Calu3 (cell line): ENCODE data around the gene TOPAZ1. TPM values are rescaled to one million over a fixed set of nuclear protein-coding genes. Genes with fewer than 3 reads are reported as not detected.

Experiments
- BruUV-seq: library from RNA; stranded (reverse); fragments of 400-500 nt; replicated peaks from 2 replicates; lab custom pipeline; 2021; lab: Mats Ljungman, UMichigan
- CTCF ChIA-PET: fragments of 300-600 bp; sonication (Branson Sonifier 250); formaldehyde crosslinking; loops from one replicate; lab custom pipeline; 2022; ENCODE audit warnings: antibody characterized with exemption; lab: Charles Lee
- DNase-seq: peaks from one replicate; pipeline ENCODE4 v3.0.0; 2022
- H3K27ac Mint-ChIP-seq: one replicate; pipeline ENCODE4 v1.8.0; 2022; ENCODE audit warnings: mixed read lengths; ENCODE audit not compliant: unreplicated experiment
- H3K27me3 Mint-ChIP-seq: one replicate; pipeline ENCODE4 v1.8.0; 2022; ENCODE audit warnings: mixed read lengths; ENCODE audit not compliant: unreplicated experiment
- H3K36me3 Mint-ChIP-seq: one replicate; pipeline ENCODE4 v1.8.0; 2022; ENCODE audit warnings: mild to moderate bottlenecking, moderate library complexity, mixed read lengths; ENCODE audit not compliant: insufficient read depth, unreplicated experiment
- H3K4me1 Mint-ChIP-seq: one replicate; pipeline ENCODE4 v1.8.0; 2022; ENCODE audit warnings: mild to moderate bottlenecking, low read depth, mixed read lengths; ENCODE audit not compliant: unreplicated experiment
- H3K4me3 Mint-ChIP-seq: one replicate; pipeline ENCODE4 v1.8.0; 2022; ENCODE audit warnings: mild to moderate bottlenecking, low read depth, moderate library complexity, mixed read lengths; ENCODE audit not compliant: unreplicated experiment
- H3K9me3 Mint-ChIP-seq: one replicate; pipeline ENCODE4 v1.8.0; 2022; ENCODE audit warnings: low read depth, mixed read lengths; ENCODE audit not compliant: unreplicated experiment
- CTCF ChIP-seq: fragments of 200-600 bp; IDR thresholded peaks from one replicate; pipeline ENCODE4 v1.8.0; 2022; ENCODE audit warnings: antibody characterized with exemption; ENCODE audit not compliant: unreplicated experiment
- intact Hi-C: fragments of 100-400 bp; cut with micrococcal nuclease; formaldehyde crosslinking; loops from one replicate; pipeline ENCODE4 v1.10.0; 2022; ENCODE audit not compliant: unreplicated experiment
- total RNA-seq: library from RNA; stranded (reverse); gene quantifications from 2 replicates; pipeline ENCODE4 v1.2.3, GENCODE V29; 2022

TOPAZ1 gene
- total RNA-seq, 1 experiment from 2014 or later = not detected

DNA sequence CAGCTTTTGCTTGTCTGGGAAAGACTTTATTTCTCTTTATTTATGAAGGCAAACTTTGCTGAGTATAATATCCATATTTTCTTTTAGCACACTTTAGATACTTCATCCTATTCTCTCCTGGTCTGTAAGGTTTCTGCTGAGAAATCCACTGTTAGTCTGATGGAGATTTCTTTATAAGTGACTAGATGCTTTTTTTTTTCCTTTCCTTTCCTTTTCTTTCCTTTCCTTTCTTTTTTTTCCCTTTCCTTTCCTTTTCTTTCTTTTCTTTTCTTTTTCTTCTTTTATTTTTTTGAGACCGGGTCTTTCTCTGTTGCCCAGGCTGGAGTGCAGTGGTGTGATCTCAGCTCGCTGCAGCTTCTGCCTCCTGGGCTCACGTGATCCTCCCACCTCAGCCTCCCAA is 38.4 kb downstream of the TOPAZ1 start:
- intact Hi-C loops = no loop called here
- no peak for DNase-seq
- Mint-ChIP-seq H3K27me3 (no peaks in the 10 kb centered on the region), H3K9me3 (peaks cover 7% of the 10 kb centered on the region), H3K4me1 (no peaks in the 10 kb centered on the region), H3K4me3 (no peak overlapping the region), H3K36me3 (no peaks in the 10 kb centered on the region), H3K27ac (no peak overlapping the region)
- TF ChIP-seq CTCF = no peak
- CTCF ChIA-PET = interaction anchor here (0.7 kb wide), 1 partner anchor 1288 kb away, joined by 5 read pairs; no protein-coding TSS in a partner anchor
- no TSS peak for BruUV-seq

- intact Hi-C loops = no loop called here
Observed at GRCh38 chr3:44280631-44281030, 38.9 kb downstream of the TOPAZ1 start.

GRCh38 chr3:44284949-44285348 is 43.3 kb downstream of the TOPAZ1 start:
- no peaks in the 10 kb centered on the region for H3K27me3 Mint-ChIP-seq
- H3K36me3 Mint-ChIP-seq = no peaks in the 10 kb centered on the region
- H3K4me1 Mint-ChIP-seq = no peaks in the 10 kb centered on the region
- no peaks in the 10 kb centered on the region for H3K9me3 Mint-ChIP-seq
- no peak overlapping the region for H3K4me3 Mint-ChIP-seq
- intact Hi-C loops = no loop called here
- CTCF ChIA-PET = no interaction called here
- H3K27ac Mint-ChIP-seq = no peak overlapping the region
- DNase-seq = no peak
- no TSS peak for BruUV-seq
- TF ChIP-seq CTCF = no peak

More at GRCh38 chr3:44280631-44281030, 38.9 kb downstream of the TOPAZ1 start:
- Mint-ChIP-seq H3K27ac (no peak overlapping the region), H3K9me3 (peaks cover 4% of the 10 kb centered on the region), H3K4me3 (no peak overlapping the region), H3K27me3 (no peaks in the 10 kb centered on the region), H3K36me3 (no peaks in the 10 kb centered on the region), H3K4me1 (no peaks in the 10 kb centered on the region)
- no peak for DNase-seq
- BruUV-seq = no TSS peak
- no peak for TF ChIP-seq CTCF
- CTCF ChIA-PET = interaction anchor here (0.7 kb wide), 1 partner anchor 1288 kb away, joined by 5 read pairs; no protein-coding TSS in a partner anchor

- no peak for TF ChIP-seq CTCF
- H3K36me3 Mint-ChIP-seq = no peaks in the 10 kb centered on the region
- no peaks in the 10 kb centered on the region for H3K27me3 Mint-ChIP-seq
- H3K27ac Mint-ChIP-seq = no peak overlapping the region
- CTCF ChIA-PET = no interaction called here
- DNase-seq = no peak
- intact Hi-C loops = no loop called here
- BruUV-seq = no TSS peak
- H3K9me3 Mint-ChIP-seq = no peaks in the 10 kb centered on the region
- no peaks in the 10 kb centered on the region for H3K4me1 Mint-ChIP-seq
- H3K4me3 Mint-ChIP-seq = no peak overlapping the region
Observed at GRCh38 chr3:44289882-44290462, 48.3 kb downstream of the TOPAZ1 start.
